Measurements from ENCODE around the gene PKNOX1. TPM values are rescaled to one million over a fixed set of nuclear protein-coding genes. Genes with fewer than 3 reads are reported as not detected.
"Not testable (repeated sequence)": the region's sequence is repeated elsewhere in the genome, so short reads cannot be mapped to it uniquely, and the experiment has no call there.

PKNOX1 gene
- total RNA-seq, 1 experiment from 2014 or later = 29.9 TPM

GRCh38 chr21:43045876-43046821 is 71.8 kb downstream of the PKNOX1 start:
- DNase-seq (ENCODE audit: low read depth) = not testable (repeated sequence)

- not testable (repeated sequence) for DNase-seq (ENCODE audit: low read depth)
Observed at GRCh38 chr21:43053112-43053511, 78.8 kb downstream of the PKNOX1 start.

- DNase-seq (ENCODE audit: low read depth) = not testable (repeated sequence)
Observed at GRCh38 chr21:43062955-43063664, 88.7 kb downstream of the PKNOX1 start.

GRCh38 chr21:43064265-43064917 is 90.0 kb downstream of the PKNOX1 start:
- DNase-seq (ENCODE audit: low read depth) = not testable (repeated sequence)

- not testable (repeated sequence) for DNase-seq (ENCODE audit: low read depth)
Observed at GRCh38 chr21:43065991-43066390, 91.6 kb downstream of the PKNOX1 start.

GRCh38 chr21:43066690-43067089 is 92.3 kb downstream of the PKNOX1 start:
- DNase-seq (ENCODE audit: low read depth) = not testable (repeated sequence)

- not testable (repeated sequence) for DNase-seq (ENCODE audit: low read depth)
Observed at GRCh38 chr21:43068065-43068464, 93.7 kb downstream of the PKNOX1 start.

- DNase-seq (ENCODE audit: low read depth) = not testable (repeated sequence)
Observed at GRCh38 chr21:43069682-43070081, 95.3 kb downstream of the PKNOX1 start.

- not testable (repeated sequence) for DNase-seq (ENCODE audit: low read depth)
Observed at GRCh38 chr21:43072742-43073141, 98.4 kb downstream of the PKNOX1 start.

- DNase-seq (ENCODE audit: low read depth) = not testable (repeated sequence)
Observed at GRCh38 chr21:43074401-43075169, 100.2 kb downstream of the PKNOX1 start.

- DNase-seq (ENCODE audit: low read depth) = not testable (repeated sequence)
Observed at GRCh38 chr21:43075170-43076022, 101.0 kb downstream of the PKNOX1 start, which contains the start of gene CBS. CBS (minus strand) TSS chr21:43075835; CDS start chr21:43072193, 3,642 bp downstream.

- DNase-seq (ENCODE audit: low read depth) = not testable (repeated sequence)
Observed at GRCh38 chr21:43076023-43076637, 101.8 kb downstream of the PKNOX1 start.

GRCh38 chr21:43076643-43077042 is 102.3 kb downstream of the PKNOX1 start:
- not testable (repeated sequence) for DNase-seq (ENCODE audit: low read depth)

- not testable (repeated sequence) for DNase-seq (ENCODE audit: low read depth)
Observed at GRCh38 chr21:43082587-43083300, 108.4 kb downstream of the PKNOX1 start.
